PC-3 (cell line): ENCODE results near the gene CDA. TPM values are rescaled to one million over a fixed set of nuclear protein-coding genes. Genes with fewer than 3 reads are reported as not detected.

Experiments used
- ATAC-seq: fragments of 200-7000 bp; cut with Tn5 transposase; 2 replicates; pipeline ENCODE4 v1.9.1; 2020; ENCODE audit warnings: mild to moderate bottlenecking, moderate library complexity
- BruUV-seq: library from RNA; stranded (reverse); fragments of 400-500 nt; replicated peaks from 2 replicates; lab custom pipeline; 2021; lab: Mats Ljungman, UMichigan
- CTCF ChIA-PET: fragments of 300-600 bp; sonication (Branson Sonifier 250); formaldehyde crosslinking; loops from one replicate; lab custom pipeline; 2022; ENCODE audit warnings: antibody characterized with exemption; lab: Charles Lee
- POLR2A ChIA-PET: fragments of 300-600 bp; sonication (Branson Sonifier 250); formaldehyde crosslinking; loops from one replicate; lab custom pipeline; 2022; ENCODE audit warnings: antibody characterized with exemption; ENCODE audit not compliant: unreplicated experiment; lab: Charles Lee
- DNase-seq: peaks from one replicate; pipeline ENCODE4 v3.0.0-alpha.2; 2015
- H2AFZ ChIP-seq: fragments of 300-600 bp; sonication (generic); 2 replicates; pipeline ENCODE4 v1.6.0; 2016; ENCODE audit warnings: antibody characterized with exemption, low read length
- H3F3A ChIP-seq: fragments of 300-600 bp; sonication (generic); one replicate; pipeline ENCODE4 v1.6.0; 2017; ENCODE audit warnings: antibody characterized with exemption, low read length, control low read depth, mild to moderate bottlenecking; ENCODE audit not compliant: unreplicated experiment
- H3K27ac ChIP-seq: fragments of 300-600 bp; sonication (generic); 2 replicates; pipeline ENCODE4 v1.5.1; 2016; ENCODE audit warnings: mild to moderate bottlenecking, low read length
- H3K27me3 ChIP-seq: fragments of 300-600 bp; sonication (generic); 2 replicates; pipeline ENCODE4 v1.6.1; 2016; ENCODE audit warnings: low read length, mixed read lengths
- H3K36me3 ChIP-seq: fragments of 300-600 bp; sonication (generic); 2 replicates; pipeline ENCODE4 v1.6.1; 2016; ENCODE audit warnings: low read depth, mixed run types, low read length, mixed read lengths
- H3K4me1 ChIP-seq: fragments of 300-600 bp; sonication (generic); 2 replicates; pipeline ENCODE4 v1.5.1; 2016; ENCODE audit warnings: low read length; ENCODE audit not compliant: insufficient read depth
- H3K4me2 ChIP-seq: fragments of 300-600 bp; sonication (generic); 2 replicates; pipeline ENCODE4 v1.6.0; 2016; ENCODE audit warnings: low read length
- H3K4me3 ChIP-seq: fragments of 300-600 bp; sonication (generic); 2 replicates; pipeline ENCODE4 v1.5.1; 2016; ENCODE audit warnings: mild to moderate bottlenecking, low read length, mixed read lengths
- H3K79me2 ChIP-seq: fragments of 300-600 bp; sonication (generic); 2 replicates; pipeline ENCODE4 v1.6.1; 2017; ENCODE audit warnings: low read length, mixed read lengths
- H3K9ac ChIP-seq: fragments of 300-600 bp; sonication (generic); 2 replicates; pipeline ENCODE4 v1.6.0; 2016; ENCODE audit warnings: mild to moderate bottlenecking, low read length
- H3K9me2 ChIP-seq: fragments of 300-600 bp; sonication (generic); replicated peaks from 2 replicates; pipeline ENCODE4 v1.6.1; 2016; ENCODE audit warnings: mixed run types, low read length, mixed read lengths
- H3K9me3 ChIP-seq: fragments of 300-600 bp; sonication (generic); 2 replicates; pipeline ENCODE4 v1.6.1; 2016; ENCODE audit warnings: low read length, mixed read lengths
- H4K20me1 ChIP-seq: fragments of 300-600 bp; sonication (generic); 2 replicates; pipeline ENCODE4 v1.6.1; 2016; ENCODE audit warnings: low read length, mixed read lengths
- EZH2 ChIP-seq: fragments of 300-600 bp; sonication (generic); IDR thresholded peaks from one replicate; pipeline ENCODE4 v1.6.1; 2017; ENCODE audit warnings: antibody characterized with exemption, mild to moderate bottlenecking, low read length; ENCODE audit not compliant: unreplicated experiment
- EZH2phosphoT487 ChIP-seq: fragments of 300-600 bp; sonication (generic); IDR thresholded peaks from 2 replicates; pipeline ENCODE4 v1.6.1; 2018; ENCODE audit warnings: mild to moderate bottlenecking, antibody characterized with exemption, low read length, borderline replicate concordance
- intact Hi-C: fragments of 100-400 bp; cut with micrococcal nuclease; formaldehyde crosslinking; loops from 2 replicates; pipeline ENCODE4 v1.9.0; 2023
- total RNA-seq: library from RNA; depleted of rRNA; stranded (reverse); fragments of >200 nt; gene quantifications from 2 replicates; pipeline ENCODE4 v1.2.3, GENCODE V29; 2014
- TF ChIP-seq, protein P1 (sequence below): fragments of 300-600 bp; sonication (generic); conservative IDR thresholded peaks from 2 replicates; pipeline ENCODE4 v1.5.1; 2017; ENCODE audit warnings: antibody characterized with exemption, low read depth, mild to moderate bottlenecking, low read length

Gene CDA
- total RNA-seq, 1 experiment from 2014 or later: 36.3 TPM

DNA sequence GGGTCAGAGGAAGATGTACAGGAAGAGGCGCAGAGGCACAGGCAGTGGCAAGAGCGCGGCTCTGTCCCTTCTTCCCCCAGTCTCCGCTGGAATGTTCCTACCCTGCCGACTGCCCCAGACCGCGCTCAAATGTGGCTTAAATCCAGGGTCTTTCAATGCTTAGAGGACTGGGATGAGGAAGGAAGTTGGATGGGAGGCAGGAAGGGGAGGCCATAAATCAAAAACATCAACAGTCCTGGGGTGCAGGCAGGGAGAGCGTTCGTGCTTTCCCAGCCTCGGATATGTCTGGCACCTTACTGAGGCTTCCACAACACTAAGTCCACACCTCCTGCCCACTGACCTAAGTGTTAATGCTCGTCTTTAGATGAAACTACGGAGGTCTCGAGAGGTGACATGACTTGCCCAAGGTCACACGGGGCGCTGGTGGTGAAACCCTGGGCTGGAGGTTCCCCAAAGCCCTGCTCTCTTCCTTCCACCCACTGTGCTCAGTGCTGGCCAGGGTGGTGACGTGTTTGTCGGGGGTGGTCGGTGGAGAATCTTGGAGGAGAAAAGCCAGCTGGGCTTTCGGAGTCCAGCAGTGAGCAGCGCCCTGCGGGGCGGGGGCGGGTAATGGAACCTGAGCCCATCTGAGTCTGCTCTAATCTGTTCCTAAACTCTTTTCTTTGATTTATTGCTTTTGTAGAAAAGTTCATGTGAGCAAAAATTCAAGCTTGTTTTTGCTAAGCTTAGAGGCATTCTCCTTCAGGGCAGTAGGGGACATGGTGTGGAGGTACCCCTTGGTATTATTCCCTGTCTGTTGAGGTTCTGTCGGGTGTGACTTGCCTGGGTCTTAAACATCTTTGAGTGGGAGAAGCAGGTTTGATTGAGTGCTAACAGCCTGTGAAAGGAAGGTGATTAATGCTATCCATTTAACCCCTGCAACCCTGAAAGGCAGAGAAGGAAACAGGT is 708 bp downstream of the CDA start:
- peak overlapping the region; percentile 78 for H3K4me3 ChIP-seq
- TSS peak; percentile 67 for BruUV-seq
- no peaks in the 10 kb centered on the region for H3K9me3 ChIP-seq
- peaks cover 10% of the 10 kb centered on the region for H4K20me1 ChIP-seq
- peaks cover 45% of the 10 kb centered on the region for H3K79me2 ChIP-seq
- peak overlapping the region; percentile 90 for H3K4me2 ChIP-seq
- peak overlapping the region; percentile 89 for H3K9ac ChIP-seq
- TF ChIP-seq, protein P1, sequence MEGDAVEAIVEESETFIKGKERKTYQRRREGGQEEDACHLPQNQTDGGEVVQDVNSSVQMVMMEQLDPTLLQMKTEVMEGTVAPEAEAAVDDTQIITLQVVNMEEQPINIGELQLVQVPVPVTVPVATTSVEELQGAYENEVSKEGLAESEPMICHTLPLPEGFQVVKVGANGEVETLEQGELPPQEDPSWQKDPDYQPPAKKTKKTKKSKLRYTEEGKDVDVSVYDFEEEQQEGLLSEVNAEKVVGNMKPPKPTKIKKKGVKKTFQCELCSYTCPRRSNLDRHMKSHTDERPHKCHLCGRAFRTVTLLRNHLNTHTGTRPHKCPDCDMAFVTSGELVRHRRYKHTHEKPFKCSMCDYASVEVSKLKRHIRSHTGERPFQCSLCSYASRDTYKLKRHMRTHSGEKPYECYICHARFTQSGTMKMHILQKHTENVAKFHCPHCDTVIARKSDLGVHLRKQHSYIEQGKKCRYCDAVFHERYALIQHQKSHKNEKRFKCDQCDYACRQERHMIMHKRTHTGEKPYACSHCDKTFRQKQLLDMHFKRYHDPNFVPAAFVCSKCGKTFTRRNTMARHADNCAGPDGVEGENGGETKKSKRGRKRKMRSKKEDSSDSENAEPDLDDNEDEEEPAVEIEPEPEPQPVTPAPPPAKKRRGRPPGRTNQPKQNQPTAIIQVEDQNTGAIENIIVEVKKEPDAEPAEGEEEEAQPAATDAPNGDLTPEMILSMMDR: no peak
- TF ChIP-seq EZH2: no peak
- POLR2A ChIA-PET: interaction anchor here (1.6 kb wide), 1 partner anchor 24 kb away, joined by 15 read pairs; no protein-coding TSS in a partner anchor
- H2AFZ ChIP-seq: peak overlapping the region; percentile 29; the same call in 1 of the 2 replicates
- ATAC-seq: peak; percentile 21
- no peaks in the 10 kb centered on the region for H3K9me2 ChIP-seq
- peaks cover 9% of the 10 kb centered on the region; the same call in 1 of the 2 replicates for H3K36me3 ChIP-seq
- H3K27me3 ChIP-seq: no peaks in the 10 kb centered on the region
- no peak for DNase-seq
- H3K27ac ChIP-seq: peak overlapping the region; percentile 80
- H3K4me1 ChIP-seq: peaks cover 27% of the 10 kb centered on the region
- H3F3A ChIP-seq: no peaks in the 10 kb centered on the region
- intact Hi-C loops: loop anchor here (1.0 to 5.0 kb wide), 2 partner anchors 12 to 67 kb away; no protein-coding TSS in a partner anchor
- CTCF ChIA-PET: interaction anchor here (0.5 to 1.8 kb wide), 4 partner anchors 15 to 359 kb away, joined by 3 to 9 read pairs (median 6); no protein-coding TSS in a partner anchor

DNA sequence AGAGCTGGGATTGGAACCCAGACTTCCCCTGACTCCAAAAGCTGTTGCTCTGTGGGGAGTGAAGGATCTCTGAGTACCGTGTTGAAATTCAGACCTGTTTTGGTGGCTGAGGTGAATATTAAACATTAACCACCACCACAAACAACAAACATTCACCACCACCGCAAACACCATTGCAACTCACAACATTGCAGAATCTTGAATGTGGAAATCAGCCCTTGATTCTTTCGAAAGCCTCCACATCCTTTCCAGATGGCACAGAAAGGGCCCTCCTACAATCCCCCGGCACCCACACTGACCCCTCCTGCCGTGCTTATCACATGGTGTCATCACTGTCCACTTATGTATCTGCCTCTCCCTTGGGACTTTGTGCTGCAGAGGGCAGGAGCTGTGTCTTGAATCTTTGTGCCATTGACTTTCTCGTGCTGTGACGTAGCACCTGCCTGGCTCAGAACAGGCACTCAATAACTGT is 1.4 kb downstream of the CDA start:
- intact Hi-C loops: no loop called here
- ChIA-PET CTCF (interaction anchor here (1.0 kb wide), 1 partner anchor 44 kb away, joined by 6 read pairs; no protein-coding TSS in a partner anchor), POLR2A (no interaction called here)
- peak overlapping the region; percentile 90 for H3K4me2 ChIP-seq
- peaks cover 9% of the 10 kb centered on the region; the same call in 1 of the 2 replicates for H3K36me3 ChIP-seq
- DNase-seq (no peak), ATAC-seq (no peak)
- H2AFZ ChIP-seq: no peak overlapping the region
- H3K27ac ChIP-seq: peak overlapping the region; percentile 80
- H3K4me1 ChIP-seq: peaks cover 27% of the 10 kb centered on the region
- TF ChIP-seq EZH2: no peak
- TF ChIP-seq, protein P1: no peak
- no peak for TF ChIP-seq EZH2phosphoT487
- no peaks in the 10 kb centered on the region for H3K27me3 ChIP-seq
- peak overlapping the region; percentile 89 for H3K9ac ChIP-seq
- no TSS peak for BruUV-seq
- peak overlapping the region; percentile 78 for H3K4me3 ChIP-seq
- no peaks in the 10 kb centered on the region for H3K9me3 ChIP-seq
- peaks cover 45% of the 10 kb centered on the region for H3K79me2 ChIP-seq
- H4K20me1 ChIP-seq: peaks cover 10% of the 10 kb centered on the region
- no peaks in the 10 kb centered on the region for H3F3A ChIP-seq
- H3K9me2 ChIP-seq: no peaks in the 10 kb centered on the region
